ENCODE measurements around the gene TRPV2.

TRPV2 gene

GRCh38 chr17:16477255-16477654, 61.9 kb downstream of the TRPV2 start:
- DNase-seq, result no peak

- no peak for DNase-seq
These were observed 62.3 kb downstream of the TRPV2 start for GRCh38 chr17:16477666-16478065.

GRCh38 chr17:16478649-16479048, 63.3 kb downstream of the TRPV2 start:
- DNase-seq, result no peak

GRCh38 chr17:16479264-16479663, 63.9 kb downstream of the TRPV2 start:
- no peak for DNase-seq

- no peak for DNase-seq
These were observed 65.6 kb downstream of the TRPV2 start for GRCh38 chr17:16480995-16481394.

GRCh38 chr17:16482253-16482652, 66.9 kb downstream of the TRPV2 start:
- no peak for DNase-seq

GRCh38 chr17:16483021-16483645, 67.8 kb downstream of the TRPV2 start:
- no peak for DNase-seq

- DNase-seq, result peak; percentile 89
These were observed 69.2 kb downstream of the TRPV2 start for GRCh38 chr17:16484445-16485175.
